ENCODE data around the gene DOK3. TPM values are rescaled to one million over a fixed set of nuclear protein-coding genes. Genes with fewer than 3 reads are reported as not detected.

DOK3 gene
- total and polyA plus RNA-seq, 2 of the 13 experiments (the other 11 are each of a cell fraction or from before 2014, with no cell fraction given), result 1.4 to 1.5 TPM

DNA sequence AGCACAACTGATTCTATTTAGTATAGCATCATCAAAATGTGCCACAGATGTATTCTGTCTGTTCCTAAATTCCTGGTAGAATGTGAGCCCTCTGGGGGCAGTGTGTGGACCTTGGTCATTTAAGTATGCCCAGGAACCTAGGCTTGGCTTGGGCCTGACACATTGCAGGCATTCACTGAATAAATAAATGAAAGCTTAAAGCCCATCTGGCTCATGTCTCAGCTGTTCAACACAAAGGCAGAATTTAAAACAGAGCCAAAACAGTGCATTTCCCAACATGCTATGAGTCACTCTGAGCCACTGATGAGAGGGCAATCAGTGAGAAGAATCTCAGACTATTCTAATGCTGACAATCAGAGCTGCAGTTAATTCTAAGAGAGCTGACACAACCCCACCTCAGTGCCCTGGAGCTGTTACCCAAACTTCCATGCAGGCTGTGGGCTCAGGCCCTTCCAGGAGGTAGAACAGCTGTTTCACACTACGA is 36.7 kb upstream of the DOK3 start (continued):
- TF ChIP-seq, protein P1, sequence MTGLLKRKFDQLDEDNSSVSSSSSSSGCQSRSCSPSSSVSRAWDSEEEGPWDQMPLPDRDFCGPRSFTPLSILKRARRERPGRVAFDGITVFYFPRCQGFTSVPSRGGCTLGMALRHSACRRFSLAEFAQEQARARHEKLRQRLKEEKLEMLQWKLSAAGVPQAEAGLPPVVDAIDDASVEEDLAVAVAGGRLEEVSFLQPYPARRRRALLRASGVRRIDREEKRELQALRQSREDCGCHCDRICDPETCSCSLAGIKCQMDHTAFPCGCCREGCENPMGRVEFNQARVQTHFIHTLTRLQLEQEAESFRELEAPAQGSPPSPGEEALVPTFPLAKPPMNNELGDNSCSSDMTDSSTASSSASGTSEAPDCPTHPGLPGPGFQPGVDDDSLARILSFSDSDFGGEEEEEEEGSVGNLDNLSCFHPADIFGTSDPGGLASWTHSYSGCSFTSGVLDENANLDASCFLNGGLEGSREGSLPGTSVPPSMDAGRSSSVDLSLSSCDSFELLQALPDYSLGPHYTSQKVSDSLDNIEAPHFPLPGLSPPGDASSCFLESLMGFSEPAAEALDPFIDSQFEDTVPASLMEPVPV (CRISPR knock-in tag; IDR thresholded peaks at IDR 0.05), result no peak
- TF ChIP-seq HNRNPLL (IDR thresholded peaks at IDR 0.05; ENCODE audit: low read depth, low read length, poor library complexity, severe bottlenecking) (no peak), TBX2 (CRISPR knock-in tag; IDR thresholded peaks at IDR 0.05; ENCODE audit: borderline replicate concordance) (peak; percentile 65; the same call in 1 of the 2 replicates), TRIM24 (CRISPR knock-in tag; IDR thresholded peaks at IDR 0.05) (no peak), CEBPB (IDR thresholded peaks at IDR 0.05; ENCODE audit: borderline replicate concordance, low read depth, low read length) (peak; percentile 84), XBP1 (CRISPR knock-in tag; IDR thresholded peaks at IDR 0.05) (no peak), TAF1 (CRISPR knock-in tag; IDR thresholded peaks at IDR 0.05) (no peak), ZNF501 (CRISPR knock-in tag; IDR thresholded peaks at IDR 0.05) (no peak), E2F2 (CRISPR knock-in tag; IDR thresholded peaks at IDR 0.05; ENCODE audit: borderline replicate concordance) (no peak), ZMYM4 (CRISPR knock-in tag; IDR thresholded peaks at IDR 0.05) (no peak), SATB2 (CRISPR knock-in tag; IDR thresholded peaks at IDR 0.05) (no peak), ZFP62 (CRISPR knock-in tag; IDR thresholded peaks at IDR 0.05) (no peak), ELF3 (CRISPR knock-in tag; IDR thresholded peaks at IDR 0.05) (no peak), HNRNPL (IDR thresholded peaks at IDR 0.05; ENCODE audit: low read depth, low read length) (no peak), JUND (CRISPR knock-in tag; IDR thresholded peaks at IDR 0.05) (peak; percentile 69), GATAD2A (CRISPR knock-in tag; IDR thresholded peaks at IDR 0.05) (peak; percentile 73), MAX (IDR thresholded peaks at IDR 0.05) (peak; percentile 28; the same call in 1 of the 2 replicates), DPF2 (CRISPR knock-in tag; IDR thresholded peaks at IDR 0.05; ENCODE audit: borderline replicate concordance, low read depth) (peak; percentile 71), KDM3A (CRISPR knock-in tag; IDR thresholded peaks at IDR 0.05; ENCODE audit: low read depth) (no peak), ZNF841 (CRISPR knock-in tag; IDR thresholded peaks at IDR 0.05; ENCODE audit: borderline replicate concordance) (no peak)
- TF ChIP-seq, protein P2, sequence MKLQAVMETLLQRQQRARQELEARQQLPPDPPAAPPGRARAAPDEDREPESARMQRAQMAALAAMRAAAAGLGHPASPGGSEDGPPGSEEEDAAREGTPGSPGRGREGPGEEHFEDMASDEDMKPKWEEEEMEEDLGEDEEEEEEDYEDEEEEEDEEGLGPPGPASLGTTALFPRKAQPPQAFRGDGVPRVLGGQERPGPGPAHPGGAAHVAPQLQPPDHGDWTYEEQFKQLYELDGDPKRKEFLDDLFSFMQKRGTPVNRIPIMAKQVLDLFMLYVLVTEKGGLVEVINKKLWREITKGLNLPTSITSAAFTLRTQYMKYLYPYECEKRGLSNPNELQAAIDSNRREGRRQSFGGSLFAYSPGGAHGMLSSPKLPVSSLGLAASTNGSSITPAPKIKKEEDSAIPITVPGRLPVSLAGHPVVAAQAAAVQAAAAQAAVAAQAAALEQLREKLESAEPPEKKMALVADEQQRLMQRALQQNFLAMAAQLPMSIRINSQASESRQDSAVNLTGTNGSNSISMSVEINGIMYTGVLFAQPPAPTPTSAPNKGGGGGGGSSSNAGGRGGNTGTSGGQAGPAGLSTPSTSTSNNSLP (IDR thresholded peaks at IDR 0.05; ENCODE audit: low read depth, low read length), result peak; percentile 89
- TF ChIP-seq, protein P3, sequence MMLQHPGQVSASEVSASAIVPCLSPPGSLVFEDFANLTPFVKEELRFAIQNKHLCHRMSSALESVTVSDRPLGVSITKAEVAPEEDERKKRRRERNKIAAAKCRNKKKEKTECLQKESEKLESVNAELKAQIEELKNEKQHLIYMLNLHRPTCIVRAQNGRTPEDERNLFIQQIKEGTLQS (CRISPR knock-in tag; IDR thresholded peaks at IDR 0.05), result peak; percentile 78
